ENCODE data around the gene PRAC1. TPM values are rescaled to one million over a fixed set of nuclear protein-coding genes. Genes with fewer than 3 reads are reported as not detected.

PRAC1 gene
- not detected for total RNA-seq

DNA sequence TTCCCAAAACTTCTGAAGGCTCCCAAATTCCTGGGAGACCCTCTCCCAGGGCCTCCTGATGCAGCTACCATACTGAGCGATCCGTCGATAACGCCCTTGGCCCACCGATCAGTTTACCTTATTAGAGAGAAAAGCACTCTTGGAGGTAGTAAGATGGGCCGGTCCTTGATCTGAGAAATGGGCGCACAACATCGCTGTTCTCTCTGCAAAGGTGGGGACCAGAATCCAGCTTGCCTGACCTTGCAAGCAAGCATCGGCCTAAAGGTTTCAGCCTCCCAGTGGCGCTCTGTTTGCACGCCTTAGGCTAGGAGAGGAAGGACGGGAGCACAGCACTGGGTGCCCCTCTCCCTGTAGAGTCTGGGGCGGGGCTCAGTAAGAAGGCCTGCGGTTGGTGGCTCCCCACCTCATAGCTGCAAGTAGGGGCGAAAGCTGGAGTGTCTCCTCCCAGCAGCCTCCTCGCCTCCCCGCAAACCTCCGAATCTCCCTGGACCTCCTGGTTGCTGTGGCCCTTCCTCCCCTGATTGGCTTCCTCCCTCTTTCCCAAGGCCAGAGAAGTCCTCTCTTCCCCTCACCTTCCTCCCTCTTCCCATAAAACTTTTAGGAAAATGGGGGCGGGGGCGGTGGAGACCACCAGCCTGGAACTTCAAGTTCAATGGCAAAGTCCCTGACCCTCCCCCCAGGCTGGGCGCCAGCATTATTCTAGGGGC, at the start of gene PRAC1:
TSS of gene PRAC1 (minus strand) at position 318 of the 707 bp plus-strand sequence. CDS start at position 192, 126 bp downstream.
- no peak for DNase-seq (ENCODE audit: low spot score)

DNA sequence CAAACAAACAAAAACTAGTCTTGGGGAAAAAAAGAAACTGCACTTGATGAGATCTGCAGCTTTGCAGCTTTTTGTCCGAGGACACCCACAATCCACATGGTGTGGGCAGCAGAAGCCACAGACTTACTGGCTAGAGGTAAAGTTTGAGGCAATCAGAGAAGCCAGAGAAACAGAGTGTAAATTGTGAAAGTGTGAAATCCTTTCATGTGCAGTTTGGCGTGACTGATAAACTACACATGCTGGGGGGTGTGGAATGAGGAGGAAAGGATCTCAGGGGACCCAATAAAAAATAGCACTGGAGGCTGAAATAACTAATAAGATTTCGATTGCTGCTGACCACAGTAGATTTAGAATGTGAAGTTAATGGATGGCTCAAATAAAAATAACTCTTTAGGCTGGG, 48.6 kb upstream of the PRAC1 start:
- DNase-seq (ENCODE audit: low spot score): no peak

DNA sequence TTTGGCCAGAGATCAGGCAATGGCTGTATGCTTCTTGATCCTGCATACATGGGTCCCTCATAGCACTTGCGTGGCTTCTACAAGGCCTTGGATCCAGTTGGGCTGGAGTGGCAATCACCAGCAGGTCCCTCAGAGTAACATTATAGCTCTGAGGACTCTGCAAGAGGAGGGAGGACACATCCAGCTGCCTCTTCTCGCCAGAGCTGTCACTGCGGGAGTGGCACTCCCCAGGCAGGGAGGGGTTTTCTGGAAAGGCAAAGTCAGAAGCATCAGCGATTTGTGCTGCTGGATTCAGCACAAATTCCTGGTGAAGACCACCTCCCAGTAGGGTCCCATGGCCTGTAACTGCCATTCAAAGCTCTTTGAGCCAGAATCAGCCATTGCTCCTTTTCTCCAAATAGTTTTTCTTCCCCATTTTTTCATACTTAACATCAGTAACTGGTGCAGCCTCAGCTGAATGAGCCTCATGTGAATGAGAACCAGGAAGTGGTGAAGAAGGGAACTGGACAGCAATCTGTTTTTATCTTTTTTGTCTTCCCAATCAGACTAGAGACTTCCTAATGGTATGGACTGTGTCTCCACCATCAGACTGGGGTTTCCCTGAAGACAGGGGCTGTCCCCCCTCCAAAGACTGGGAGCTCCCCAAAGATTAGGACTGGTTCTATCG, 46.8 kb upstream of the PRAC1 start:
- no peak for DNase-seq (ENCODE audit: low spot score)

- DNase-seq (ENCODE audit: low spot score): no peak
Measured at GRCh38 chr17:48767263-48767774, 45.0 kb upstream of the PRAC1 start.

DNA sequence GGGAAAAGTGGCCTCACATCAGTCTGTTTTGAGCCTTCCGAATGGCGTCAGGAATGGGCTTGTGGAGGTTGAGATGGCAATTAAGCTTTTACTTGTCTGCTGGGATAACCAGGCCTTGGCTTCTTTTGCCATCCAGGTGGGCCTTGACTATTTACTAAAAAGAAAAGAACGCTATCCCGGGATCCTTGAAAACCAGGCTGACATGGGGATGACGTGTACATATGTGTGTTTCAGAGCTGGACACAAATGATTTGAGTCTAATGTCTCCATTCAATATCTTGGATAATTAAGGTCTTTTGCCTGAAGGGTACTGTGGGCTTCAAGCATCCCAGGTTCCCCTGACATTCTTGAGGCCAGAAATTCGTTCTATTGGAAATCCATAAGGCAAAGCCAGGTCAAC, 38.8 kb upstream of the PRAC1 start:
- DNase-seq (ENCODE audit: low spot score): no peak

GRCh38 chr17:48760411-48760810, 38.1 kb upstream of the PRAC1 start:
- no peak for DNase-seq (ENCODE audit: low spot score)

DNA sequence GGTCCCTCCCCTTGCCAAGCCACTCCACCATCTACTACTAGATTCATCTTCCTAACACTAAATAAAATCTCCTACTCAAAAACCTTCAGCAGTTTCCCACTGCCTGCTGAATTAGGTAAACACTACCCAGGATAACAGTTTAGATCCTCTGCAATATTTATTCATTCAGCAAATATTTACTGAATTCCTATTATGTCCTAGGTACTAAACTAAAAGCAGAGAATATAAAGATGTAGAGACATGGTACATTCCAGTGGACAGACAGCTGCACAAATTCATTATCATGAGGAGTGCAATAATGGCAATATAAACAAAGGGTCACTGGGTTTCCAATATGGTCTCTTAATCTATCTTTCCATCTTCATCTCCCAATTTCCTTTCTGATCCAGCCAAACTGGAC, 37.0 kb upstream of the PRAC1 start:
- no peak for DNase-seq (ENCODE audit: low spot score)

DNA sequence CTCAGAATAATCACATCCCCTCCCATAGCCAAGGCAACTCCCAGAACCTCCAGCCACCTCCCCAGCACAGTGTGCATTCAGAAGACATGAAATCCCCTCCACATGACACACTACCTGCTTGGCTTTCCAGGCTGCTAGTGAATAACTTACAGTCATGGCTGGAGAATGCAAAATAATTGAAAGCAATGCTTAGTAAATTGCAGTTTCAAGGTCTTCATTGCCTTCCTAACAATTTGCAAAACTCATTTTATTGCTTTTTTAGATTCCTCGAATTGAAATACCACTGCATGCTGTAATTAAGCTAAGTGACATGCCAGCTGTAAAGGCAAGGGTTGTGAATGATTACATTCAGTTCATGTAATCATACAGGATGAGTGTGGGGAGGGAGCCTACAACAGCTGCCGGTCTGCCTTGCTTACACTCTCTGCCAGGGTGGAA, 35.2 kb upstream of the PRAC1 start:
- DNase-seq (ENCODE audit: low spot score): no peak

DNA sequence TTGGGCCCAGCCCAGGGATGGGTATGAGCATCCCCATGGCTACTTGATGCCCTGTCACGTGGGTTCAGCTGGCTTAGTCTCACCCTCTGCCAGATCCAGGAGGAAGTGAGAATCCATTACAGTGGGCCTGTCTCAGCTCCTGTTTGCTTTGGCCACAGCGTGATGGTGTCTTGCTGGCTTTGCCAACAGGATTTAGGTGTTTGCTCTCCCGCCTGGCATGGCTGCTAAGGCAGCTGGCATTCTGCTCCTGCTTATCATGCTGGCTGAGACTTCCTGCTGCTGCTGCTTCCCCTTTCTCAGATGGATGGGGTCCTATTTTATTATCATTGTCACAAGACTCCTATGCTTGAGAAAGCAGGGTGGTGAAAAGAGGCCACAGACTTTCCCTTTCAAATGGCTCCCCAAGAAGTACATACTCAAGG, 34.5 kb upstream of the PRAC1 start:
- no peak for DNase-seq (ENCODE audit: low spot score)

GRCh38 chr17:48755356-48755755, 33.0 kb upstream of the PRAC1 start:
- DNase-seq (ENCODE audit: low spot score): no peak

GRCh38 chr17:48754500-48755261, 32.4 kb upstream of the PRAC1 start:
- no peak for DNase-seq (ENCODE audit: low spot score)

- no peak for DNase-seq (ENCODE audit: low spot score)
Measured at GRCh38 chr17:48753794-48754499, 31.6 kb upstream of the PRAC1 start.

DNA sequence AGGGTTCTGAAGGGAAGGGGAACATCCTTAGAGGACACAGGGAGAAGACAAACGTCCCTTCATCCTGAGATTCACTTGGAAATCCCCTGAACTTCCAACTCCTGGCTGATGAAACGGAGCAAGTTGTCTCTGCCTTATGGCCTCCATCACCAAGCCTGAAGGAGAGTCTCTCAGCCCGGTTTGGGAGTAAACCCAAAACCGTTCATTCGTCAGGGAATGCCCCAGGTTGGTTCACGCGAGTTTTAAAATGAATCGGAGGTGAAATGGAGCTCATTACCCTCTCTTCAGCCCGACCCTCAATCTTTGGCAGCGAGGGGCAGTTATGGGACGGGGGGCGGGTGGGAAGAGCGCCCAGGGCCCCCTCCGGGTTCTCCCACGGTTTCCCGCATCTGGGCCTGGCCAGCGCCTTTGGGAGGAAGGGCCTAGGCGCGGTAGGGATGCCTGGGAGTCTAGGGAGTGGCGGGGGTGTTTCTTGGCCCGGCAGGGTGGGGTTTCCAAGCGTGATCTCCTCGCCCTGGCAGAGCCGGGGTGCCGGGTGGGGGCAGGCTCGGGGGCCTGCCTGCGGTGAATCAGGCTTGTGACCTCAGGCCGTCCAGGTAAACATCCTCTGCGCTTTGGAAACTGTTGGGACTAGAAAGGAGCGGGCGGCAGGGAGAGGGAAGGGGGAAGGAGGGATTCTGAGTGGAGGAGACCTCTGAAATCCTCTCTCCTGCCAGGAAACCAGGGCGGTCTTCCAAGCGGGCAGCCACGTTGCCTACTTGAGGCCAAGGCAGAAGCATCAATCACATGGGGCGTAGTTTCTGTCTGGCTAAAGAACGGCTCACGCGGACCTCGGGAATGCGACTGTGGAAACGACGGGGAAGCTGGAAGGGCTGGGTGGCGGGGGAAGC, 30.3 kb upstream of the PRAC1 start:
- DNase-seq (ENCODE audit: low spot score): no peak

GRCh38 chr17:48751733-48752398, 29.5 kb upstream of the PRAC1 start:
- no peak for DNase-seq (ENCODE audit: low spot score)

DNA sequence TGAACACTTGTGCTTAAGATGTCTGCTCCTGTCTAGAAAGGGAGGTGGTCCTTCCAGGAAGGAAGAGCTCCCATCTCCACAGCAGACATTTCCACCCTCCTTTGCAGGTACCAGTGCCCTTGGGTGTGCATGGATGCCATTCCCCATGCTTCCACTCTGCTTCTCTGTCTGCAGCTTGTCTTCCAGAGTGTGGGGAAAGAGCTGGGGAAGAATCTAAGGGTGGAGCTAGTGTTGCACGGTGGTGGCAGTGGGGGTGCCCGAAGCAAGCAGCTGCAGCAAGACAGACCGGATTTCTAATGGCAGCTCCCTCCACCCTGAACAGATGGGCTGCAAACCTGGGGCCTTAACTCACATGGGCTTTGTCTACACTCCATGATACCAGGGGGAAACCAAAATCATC, 28.9 kb upstream of the PRAC1 start:
- no peak for DNase-seq (ENCODE audit: low spot score)

- no peak for DNase-seq (ENCODE audit: low spot score)
Measured at GRCh38 chr17:48749621-48750553, 27.6 kb upstream of the PRAC1 start.

- DNase-seq (ENCODE audit: low spot score): no peak
Measured at GRCh38 chr17:48748718-48749566, 26.6 kb upstream of the PRAC1 start.
